NCI-H446 (cell line): ENCODE measurements around the gene HOXB8.

Experiments used
- DNase-seq, 2 experiments: peaks; one replicate each; lab custom pipeline; 2025; lab: John Stamatoyannopoulos, UW

HOXB8 gene

GRCh38 chr17:48615047-48615962, at the start of gene HOXB8:
Gene HOXB8, minus strand, starts transcription at chr17:48615292. Its CDS starts 588 bp downstream, at chr17:48614704.
- no peak for DNase-seq

DNA sequence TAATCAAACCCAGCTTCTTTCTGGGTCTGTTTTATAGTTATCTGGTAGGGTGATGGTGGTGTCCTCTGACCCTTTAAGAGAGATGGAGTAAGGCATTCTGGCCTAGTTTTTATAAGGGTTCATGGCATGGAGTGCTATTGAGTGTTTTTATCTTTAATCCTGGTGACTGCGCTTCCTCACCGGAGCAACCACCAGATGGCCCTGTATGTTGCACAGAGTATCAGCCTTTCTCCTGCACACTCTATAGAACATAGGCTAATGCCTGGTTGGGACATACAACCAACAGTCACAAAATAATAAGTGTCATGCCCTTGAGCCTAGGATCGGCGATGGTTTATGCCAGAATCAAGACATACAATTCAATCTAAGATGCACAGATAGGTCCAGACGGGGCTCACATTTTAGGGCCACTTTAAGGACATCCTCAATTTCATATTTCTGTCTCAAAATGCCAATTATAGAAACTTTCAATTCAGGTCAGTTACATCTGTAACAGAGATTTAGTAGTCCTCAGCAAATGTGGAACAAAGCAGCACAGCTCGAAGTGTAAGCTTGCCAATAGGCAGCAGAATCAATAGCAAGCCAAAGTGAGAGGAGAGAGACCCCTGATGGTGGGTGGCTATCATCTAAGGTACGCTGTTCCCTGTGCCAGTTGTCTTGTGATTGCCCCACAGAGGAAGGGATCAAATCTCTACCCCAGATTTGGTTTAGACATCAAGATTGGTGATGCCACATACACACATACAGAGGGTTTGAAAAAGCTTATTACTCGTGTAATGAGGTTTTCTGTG, 48.2 kb upstream of the HOXB8 start:
- no peak for DNase-seq

DNA sequence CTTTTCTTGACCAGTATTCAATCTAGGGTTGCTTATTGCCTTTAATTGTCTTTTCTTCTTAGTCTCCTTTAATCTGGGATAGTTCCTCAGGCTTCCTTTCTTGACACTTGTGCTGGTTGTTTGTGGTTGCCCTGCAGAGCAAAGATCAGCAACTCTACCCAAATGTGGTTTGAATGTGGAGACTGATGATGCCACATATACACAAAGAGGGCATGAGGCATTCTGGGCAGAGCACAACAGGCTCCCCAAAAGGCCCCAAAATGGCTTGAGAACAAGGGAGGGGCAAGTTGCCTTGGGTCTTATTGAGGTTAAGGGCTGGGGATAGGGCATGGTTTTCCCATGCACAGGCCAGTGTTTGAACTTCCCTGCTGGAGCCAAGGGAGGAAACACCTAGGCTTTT, 40.8 kb upstream of the HOXB8 start:
- no peak for DNase-seq

DNA sequence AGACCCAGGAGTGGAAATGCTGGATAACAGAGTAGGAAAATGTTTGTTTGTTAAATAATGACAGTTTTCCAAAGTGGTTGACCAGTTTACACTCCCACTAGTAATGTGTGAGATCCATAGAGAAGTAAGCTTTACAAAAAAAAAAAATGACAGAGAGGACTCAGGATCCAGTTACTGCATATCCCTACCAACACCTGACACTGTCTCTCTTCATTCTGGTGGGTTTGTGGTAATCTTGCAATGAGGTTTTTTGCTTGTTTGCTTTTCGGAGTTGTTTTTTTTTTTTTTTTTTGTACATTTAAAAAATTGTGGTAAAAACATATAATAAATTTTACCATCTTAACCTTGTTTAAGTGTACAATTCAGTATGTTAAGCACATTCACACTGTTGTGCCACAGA, 34.6 kb upstream of the HOXB8 start:
- DNase-seq, result no peak

DNA sequence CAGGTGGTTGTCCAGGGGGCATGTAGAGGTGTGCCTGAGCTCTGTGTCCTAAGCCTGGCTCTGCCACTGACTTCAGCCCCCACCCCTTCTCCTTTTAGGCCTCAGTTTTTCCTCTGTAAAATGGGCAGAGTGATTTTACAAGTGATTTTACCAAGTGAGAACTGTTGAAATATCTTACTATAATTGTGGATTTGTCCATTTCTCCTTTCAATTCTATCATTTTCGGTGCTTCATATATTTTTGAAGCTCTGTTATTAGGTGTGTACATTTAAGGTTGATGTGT, 32.8 kb upstream of the HOXB8 start:
- no peak for DNase-seq

- DNase-seq, result no peak
Observed at GRCh38 chr17:48647103-48647962, 32.2 kb upstream of the HOXB8 start.

GRCh38 chr17:48646183-48647102, 31.4 kb upstream of the HOXB8 start:
- no peak for DNase-seq

DNA sequence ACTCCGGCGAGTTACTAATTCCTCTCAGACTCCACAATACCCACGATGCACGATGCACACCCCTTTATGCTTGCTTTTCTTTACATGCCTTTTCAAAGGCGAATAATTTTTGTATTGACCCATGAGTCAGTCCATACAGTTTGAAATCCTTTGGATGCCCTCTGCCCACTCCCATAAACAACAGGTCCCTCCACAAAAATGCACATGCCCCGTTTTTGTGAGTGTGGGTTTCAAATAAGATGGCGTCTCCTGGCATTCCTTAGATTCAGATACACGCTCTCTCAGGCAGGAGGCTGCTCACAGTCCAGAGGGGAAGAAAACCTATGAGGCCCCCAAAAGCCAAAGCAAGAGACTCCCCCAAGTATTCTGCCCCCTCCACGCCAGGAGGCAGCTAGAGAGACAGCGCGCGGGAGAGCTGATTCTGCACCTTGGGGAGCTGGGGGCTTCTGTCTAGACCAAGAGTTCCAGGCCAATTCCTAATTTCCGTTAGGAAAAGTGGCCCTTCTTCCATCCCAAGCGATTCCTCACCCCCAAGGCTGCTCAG, 30.6 kb upstream of the HOXB8 start:
- no peak for DNase-seq

DNA sequence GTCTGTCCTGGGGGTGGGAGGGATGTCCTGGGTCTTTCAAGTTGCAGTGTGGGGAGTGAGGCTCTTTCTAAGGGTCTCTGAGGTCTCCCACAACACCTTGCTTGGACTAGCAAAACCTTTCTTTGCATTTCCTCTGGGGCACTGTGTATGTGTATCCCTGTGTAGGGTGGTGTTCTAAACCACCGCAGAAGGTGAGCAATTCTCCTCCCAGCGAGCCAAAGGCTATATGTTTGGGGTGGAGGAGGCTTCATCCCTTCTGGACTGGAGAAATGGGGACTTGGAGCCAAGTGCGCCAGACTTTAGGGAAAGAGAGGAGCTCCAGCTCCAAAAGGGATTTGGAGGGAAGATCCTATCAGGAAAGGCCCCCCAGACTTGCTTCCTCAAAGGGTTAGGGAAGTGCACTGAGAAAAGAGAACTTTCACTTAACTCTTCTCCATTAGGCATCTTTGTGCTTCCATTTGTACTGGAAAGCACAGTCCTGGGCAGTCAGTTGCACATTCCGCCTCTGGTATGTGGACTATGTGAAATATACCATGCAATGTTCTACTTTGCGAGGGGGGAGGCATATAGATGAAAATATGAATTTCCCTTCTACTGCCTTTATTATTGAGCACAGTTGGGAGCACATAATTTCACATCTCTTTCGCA, 29.9 kb upstream of the HOXB8 start:
- no peak for DNase-seq

GRCh38 chr17:48644159-48644558, 29.1 kb upstream of the HOXB8 start:
- DNase-seq, result no peak

DNA sequence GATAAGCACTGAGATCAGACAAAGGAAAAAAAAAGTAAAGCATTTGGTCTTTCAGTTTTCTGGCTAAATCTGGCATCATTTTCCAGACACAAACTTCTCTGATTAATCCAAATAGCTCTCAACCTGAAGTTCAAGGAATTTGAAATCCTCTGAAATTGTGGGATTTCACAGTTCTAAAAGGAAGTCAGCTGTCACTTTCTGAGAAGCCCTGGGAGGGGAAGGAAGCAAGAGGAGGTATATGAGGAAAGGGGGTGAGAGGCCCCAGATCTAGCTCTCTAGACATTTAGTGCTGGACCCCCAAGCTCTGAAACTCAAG, 28.6 kb upstream of the HOXB8 start:
- DNase-seq, result no peak

GRCh38 chr17:48642843-48643696, 28.0 kb upstream of the HOXB8 start:
- DNase-seq, result no peak

GRCh38 chr17:48642059-48642842, 27.2 kb upstream of the HOXB8 start:
- no peak for DNase-seq

DNA sequence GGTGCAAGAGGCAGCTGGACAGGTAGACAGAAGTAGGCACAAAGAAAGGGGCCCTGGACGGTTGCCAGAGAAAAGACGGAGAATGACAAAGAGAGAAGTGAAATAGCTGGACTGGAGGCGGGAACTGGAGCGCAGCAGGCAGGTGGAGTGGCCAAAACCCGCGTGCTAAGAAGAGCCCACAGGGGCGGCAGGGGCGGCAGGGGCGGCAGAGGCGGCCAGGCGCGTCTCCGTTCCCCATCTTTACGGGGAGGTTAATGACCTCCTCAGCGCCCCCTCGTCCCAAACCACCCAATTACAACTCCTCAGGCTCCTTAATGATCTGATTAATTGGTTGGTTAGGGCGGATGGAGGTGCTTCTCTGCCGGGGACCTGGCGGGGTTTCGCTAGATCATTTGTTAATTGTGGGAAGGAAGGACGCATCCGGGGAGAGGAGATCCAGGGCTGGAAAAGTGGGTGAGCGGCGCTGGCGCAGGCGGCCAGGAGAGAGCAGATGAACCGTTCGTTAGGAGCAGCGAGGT, 26.5 kb upstream of the HOXB8 start:
- no peak for DNase-seq

- DNase-seq, result no peak
Observed at GRCh38 chr17:48640858-48641180, 25.7 kb upstream of the HOXB8 start.

DNA sequence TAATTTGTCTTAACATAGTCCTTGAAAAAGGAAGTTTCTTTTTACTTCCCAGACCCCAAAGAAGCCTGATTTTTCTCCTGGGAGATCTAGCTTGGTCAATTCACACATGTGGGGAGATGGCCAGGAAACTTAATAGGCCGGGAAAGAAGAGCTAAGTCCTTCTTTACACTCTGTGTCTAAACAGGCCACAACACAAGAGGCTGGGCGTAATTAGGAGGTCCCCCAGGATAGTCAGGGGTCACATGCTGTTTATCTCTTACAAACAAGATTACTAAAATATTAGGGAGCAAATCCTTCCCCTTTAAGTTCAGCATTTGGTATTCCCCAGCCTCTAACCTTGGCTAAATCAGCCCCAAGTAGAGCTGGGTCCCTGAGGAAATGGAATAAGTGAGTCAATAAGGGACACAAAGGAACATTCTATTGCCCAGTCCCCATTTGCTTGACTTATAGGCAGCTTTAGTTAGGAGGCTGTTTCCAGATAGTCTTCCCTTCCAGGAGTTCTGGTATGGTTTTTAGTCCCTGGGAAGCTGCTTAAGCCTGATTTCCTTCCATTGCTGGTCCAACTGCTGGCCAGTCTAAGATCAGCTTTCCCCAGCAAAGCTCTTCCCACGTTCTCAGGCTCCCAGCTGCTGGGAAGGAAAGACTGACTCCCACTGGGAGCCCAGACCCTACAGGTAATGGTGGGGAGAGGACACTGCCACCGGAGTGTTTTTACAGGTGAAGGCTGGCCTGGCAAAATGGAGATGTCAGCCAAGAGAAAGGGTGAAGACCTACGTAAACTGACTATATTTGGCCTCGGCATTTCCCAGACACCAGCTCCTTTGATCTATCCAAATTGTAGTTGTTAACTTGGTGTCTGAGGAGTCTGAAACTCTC, 25.1 kb upstream of the HOXB8 start:
- no peak for DNase-seq

- DNase-seq, result no peak
Observed at GRCh38 chr17:48639136-48639535, 24.0 kb upstream of the HOXB8 start.
